ENCODE results near the gene RPS6KA5.

DNA sequence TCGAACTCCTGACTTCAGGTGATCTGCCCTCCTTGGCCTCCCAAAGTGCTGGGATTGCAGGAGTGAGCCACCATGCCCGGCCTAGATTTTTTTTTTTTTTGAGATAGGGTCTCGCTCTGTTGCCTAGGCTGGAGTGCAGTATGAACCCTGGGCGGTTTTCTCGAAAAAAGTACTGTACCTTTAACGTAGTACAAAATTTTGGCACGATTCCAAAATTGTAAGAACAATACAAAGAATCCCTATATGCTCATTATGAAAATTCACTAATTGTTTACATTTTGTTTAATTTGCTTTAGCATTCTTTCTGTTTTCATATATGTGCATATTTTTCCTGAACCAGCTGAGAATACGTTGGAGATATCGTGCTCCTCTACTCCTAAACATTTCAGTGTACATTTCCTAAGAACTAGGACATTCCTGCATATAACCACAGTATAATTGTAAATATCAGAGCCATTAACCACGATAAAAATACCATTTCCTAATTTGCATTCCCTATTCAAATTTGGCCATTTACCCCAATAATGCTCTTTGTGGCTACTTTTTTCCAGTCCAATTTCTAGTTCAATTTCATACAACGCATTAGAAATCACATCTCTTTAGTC lies 97.8 kb downstream of the RPS6KA5 start:
- TF ChIP-seq, protein P1, sequence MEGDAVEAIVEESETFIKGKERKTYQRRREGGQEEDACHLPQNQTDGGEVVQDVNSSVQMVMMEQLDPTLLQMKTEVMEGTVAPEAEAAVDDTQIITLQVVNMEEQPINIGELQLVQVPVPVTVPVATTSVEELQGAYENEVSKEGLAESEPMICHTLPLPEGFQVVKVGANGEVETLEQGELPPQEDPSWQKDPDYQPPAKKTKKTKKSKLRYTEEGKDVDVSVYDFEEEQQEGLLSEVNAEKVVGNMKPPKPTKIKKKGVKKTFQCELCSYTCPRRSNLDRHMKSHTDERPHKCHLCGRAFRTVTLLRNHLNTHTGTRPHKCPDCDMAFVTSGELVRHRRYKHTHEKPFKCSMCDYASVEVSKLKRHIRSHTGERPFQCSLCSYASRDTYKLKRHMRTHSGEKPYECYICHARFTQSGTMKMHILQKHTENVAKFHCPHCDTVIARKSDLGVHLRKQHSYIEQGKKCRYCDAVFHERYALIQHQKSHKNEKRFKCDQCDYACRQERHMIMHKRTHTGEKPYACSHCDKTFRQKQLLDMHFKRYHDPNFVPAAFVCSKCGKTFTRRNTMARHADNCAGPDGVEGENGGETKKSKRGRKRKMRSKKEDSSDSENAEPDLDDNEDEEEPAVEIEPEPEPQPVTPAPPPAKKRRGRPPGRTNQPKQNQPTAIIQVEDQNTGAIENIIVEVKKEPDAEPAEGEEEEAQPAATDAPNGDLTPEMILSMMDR (IDR thresholded peaks at IDR 0.05): no peak
- no peak for TF ChIP-seq POLR2AphosphoS5 (IDR thresholded peaks at IDR 0.05)
- no peak for TF ChIP-seq POLR2A (IDR thresholded peaks at IDR 0.05)
